Kidney (tissue), 14 donors: ENCODE results near the gene TJP1. TPM values are rescaled to one million over a fixed set of nuclear protein-coding genes. Genes with fewer than 3 reads are reported as not detected.

Experiments used
- DNase-seq, 5 donors: peaks; one replicate each; pipeline ENCODE4 v3.0.0-alpha.2; 2013 to 2020
- FAIRE-seq: peaks from 2 replicates; lab custom pipeline; 2012; peaks lifted over from hg19 to GRCh38; lab: Jason Lieb, UNC
- H3K27ac ChIP-seq, 2 donors: one replicate each; pipeline ENCODE4 v1.7.0; 2013; ENCODE audit warnings: low read depth in 2 of 2, low read length in 2 of 2, inconsistent platforms in 1 of 2
- H3K27me3 ChIP-seq: one replicate; pipeline ENCODE4 v1.7.1; 2013; ENCODE audit warnings: low read length, inconsistent platforms; ENCODE audit not compliant: control insufficient read depth, insufficient read depth
- H3K36me3 ChIP-seq, 3 donors: one replicate each; pipeline versions ENCODE4 v1.7.0 to v1.7.1; 2013; ENCODE audit warnings: low read length in 3 of 3, control low read depth in 1 of 3, inconsistent platforms in 1 of 3; ENCODE audit not compliant: insufficient read depth in 3 of 3, control insufficient read depth in 2 of 3
- H3K4me1 ChIP-seq, 3 donors: one replicate each; pipeline versions ENCODE4 v1.7.0 to v1.7.1; 2013; ENCODE audit warnings: low read length in 3 of 3, inconsistent platforms in 1 of 3, low read depth in 1 of 3; ENCODE audit not compliant: control insufficient read depth in 2 of 3, insufficient read depth in 2 of 3
- H3K4me3 ChIP-seq, 3 donors: one replicate each; pipeline versions ENCODE4 v1.7.0 to v1.8.1; 2013; ENCODE audit warnings: low read length in 3 of 3, control low read depth in 1 of 3, inconsistent platforms in 1 of 3
- H3K9ac ChIP-seq, 3 donors: one replicate each; pipeline versions ENCODE4 v1.7.0 to v1.7.1; 2013; ENCODE audit warnings: low read length in 3 of 3, control low read depth in 1 of 3, inconsistent platforms in 1 of 3
- H3K9me3 ChIP-seq, 3 donors: one replicate each; pipeline versions ENCODE4 v1.7.0 to v1.7.1; 2013; ENCODE audit warnings: low read length in 3 of 3, control low read depth in 1 of 3, inconsistent platforms in 1 of 3; ENCODE audit not compliant: control insufficient read depth in 2 of 3, insufficient read depth in 1 of 3
- CTCF ChIP-seq: IDR thresholded peaks from 3 replicates; pipeline ENCODE4 v1.5.1; 2012; ENCODE audit warnings: mild to moderate bottlenecking, moderate library complexity, borderline replicate concordance; ENCODE audit not compliant: insufficient read depth; ENCODE audit errors: extremely low read depth
- intact Hi-C: fragments of 100-400 bp; cut with DNase I; formaldehyde crosslinking; loops from one replicate; pipeline ENCODE4 v1.11.1; 2022
- polyA plus RNA-seq: library from polyadenylated mRNA; stranded (reverse); fragments of 350-450 nt; fragmentation: Illumina TruSeq; extraction: RNeasy Lipid Tissue Mini Kit (QIAGEN cat#74804); gene quantifications from one replicate; pipeline ENCODE4 v1.2.3, GENCODE V29; 2014; ENCODE audit warnings: low read depth, low replicate concordance; ENCODE audit not compliant: insufficient read depth
- total RNA-seq: library from RNA; stranded (reverse); fragmentation: NEBNext Ultra II Directional; extraction: Animal tissue kit (Norgen Biotek cat#: 25700); gene quantifications from one replicate; pipeline ENCODE4 v1.2.1, GENCODE V29; 2021
- donor health status: control.
- donor health status: control.
- donor health status: control.
- donor health status: control.
- donor health status: control.
- donor health status: DM: yes; HTN: yes; CAD: no.
- donor health status: Normal renal cell carcinoma (clear cell type).

The TJP1 gene
- total and polyA plus RNA-seq, 2 donors from 2014 or later, result 17.7 to 121 TPM

- no peaks in the 10 kb centered on the region for H3K27me3 ChIP-seq
- no peaks in the 10 kb centered on the region for H3K9me3 ChIP-seq
- FAIRE-seq (peak; percentile 77), DNase-seq (peak in 4 of 5 donors; percentile 80 to 91 (median 84))
- H3K27ac ChIP-seq, result no peak overlapping the region
- intact Hi-C loops, result no loop called here
- TF ChIP-seq CTCF, result peak; percentile 83
- H3K36me3 ChIP-seq, result no peaks in the 10 kb centered on the region
- H3K4me3 ChIP-seq, result no peak overlapping the region
- H3K4me1 ChIP-seq, result peaks cover 0 to 20% (median 19%) of the 10 kb centered on the region in 3 donors
- H3K9ac ChIP-seq, result no peak overlapping the region
These were observed 154.1 kb downstream of the TJP1 start for GRCh38 chr15:29668120-29668602.

GRCh38 chr15:29666241-29666640 lies 156.0 kb downstream of the TJP1 start:
- Histone ChIP-seq H3K27me3 (no peaks in the 10 kb centered on the region), H3K4me3 (no peak overlapping the region), H3K36me3 (no peaks in the 10 kb centered on the region), H3K4me1 (peaks cover 0 to 13% (median 10%) of the 10 kb centered on the region in 3 donors), H3K9me3 (no peaks in the 10 kb centered on the region), H3K9ac (no peak overlapping the region), H3K27ac (no peak overlapping the region)
- intact Hi-C loops, result no loop called here
- DNase-seq (no peak), FAIRE-seq (no peak)
- no peak for TF ChIP-seq CTCF

DNA sequence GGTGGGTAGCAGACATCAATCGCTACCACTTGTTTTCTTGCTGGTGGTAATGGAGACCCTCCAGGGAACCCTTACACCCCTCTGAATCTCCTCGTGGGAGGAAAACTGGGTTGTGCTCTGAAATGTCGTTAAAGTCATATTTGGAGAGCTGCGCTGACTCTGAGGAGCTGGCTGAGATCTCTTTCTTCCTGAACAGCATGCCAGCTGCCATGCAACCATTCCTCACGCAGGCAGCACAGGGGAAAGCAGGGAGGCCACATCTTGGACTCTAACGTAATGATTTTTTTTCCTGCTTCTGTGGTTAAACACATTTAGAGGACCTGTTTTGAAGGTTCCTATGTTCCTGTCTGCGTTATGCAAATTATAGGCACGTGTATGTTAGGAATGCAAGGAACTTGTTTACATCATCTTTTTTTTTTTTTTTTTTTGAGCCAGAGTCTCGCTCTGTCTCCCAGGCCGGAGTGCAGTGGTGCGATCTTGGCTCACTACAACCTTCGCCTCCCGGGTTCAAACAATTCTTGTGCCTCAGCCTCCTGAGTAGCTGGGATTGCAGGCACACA lies 156.7 kb downstream of the TJP1 start:
- FAIRE-seq, result no peak
- no peaks in the 10 kb centered on the region for H3K36me3 ChIP-seq

More for the DNA sequence above, 156.7 kb downstream of the TJP1 start:
- intact Hi-C loops, result no loop called here
- no peak overlapping the region for H3K27ac ChIP-seq
- H3K27me3 ChIP-seq, result no peaks in the 10 kb centered on the region
- H3K9ac ChIP-seq, result no peak overlapping the region
- peak in 1 of 5 donors; percentile 17 for DNase-seq
- peaks cover 0 to 6% (median 5%) of the 10 kb centered on the region in 3 donors for H3K4me1 ChIP-seq
- no peak for TF ChIP-seq CTCF
- no peak overlapping the region for H3K4me3 ChIP-seq
- no peaks in the 10 kb centered on the region for H3K9me3 ChIP-seq
